H1 (cell line): ENCODE data around the gene ACAP3. TPM values are rescaled to one million over a fixed set of nuclear protein-coding genes. Genes with fewer than 3 reads are reported as not detected.

Source experiments
- ATF3 ChIP-seq: IDR thresholded peaks from 2 replicates; pipeline ENCODE4 v1.6.1; 2011; ENCODE audit warnings: low read depth, mild to moderate bottlenecking, low read length; ENCODE audit not compliant: insufficient read depth
- CBX8 ChIP-seq: fragments of 300-800, 300-1000 bp; sonication (generic); IDR thresholded peaks from 2 replicates; pipeline ENCODE4 v1.7.1; 2016; ENCODE audit warnings: low read depth, low read length, borderline replicate concordance
- CREB1 ChIP-seq: IDR thresholded peaks from 2 replicates; pipeline ENCODE4 v1.6.1; 2012; ENCODE audit warnings: inconsistent platforms
- CTBP2 ChIP-seq: IDR thresholded peaks from 2 replicates; pipeline ENCODE4 v1.7.0; 2011; ENCODE audit warnings: borderline replicate concordance, mild to moderate bottlenecking, moderate library complexity, mixed read lengths, low read length; ENCODE audit not compliant: insufficient read depth, insufficient read length
- E2F6 ChIP-seq: IDR thresholded peaks from 2 replicates; pipeline ENCODE4 v1.6.1; 2012; ENCODE audit warnings: inconsistent platforms
- EP300 ChIP-seq, 2 experiments: IDR thresholded peaks; 1 replicate in 1 of 2; 2 replicates in 1 of 2; pipeline ENCODE4 v1.6.1; 2011 to 2012; ENCODE audit warnings: low read depth in 2 of 2, low read length in 2 of 2, mild to moderate bottlenecking in 2 of 2, borderline replicate concordance in 1 of 2, inconsistent platforms in 1 of 2, moderate library complexity in 1 of 2
- GABPA ChIP-seq: IDR thresholded peaks from 2 replicates; pipeline ENCODE4 v1.6.1; 2011; ENCODE audit warnings: mild to moderate bottlenecking, low read length, moderate library complexity, borderline replicate concordance; ENCODE audit not compliant: insufficient read depth
- GTF2F1 ChIP-seq: IDR thresholded peaks from 2 replicates; pipeline ENCODE4 v1.6.1; 2012; ENCODE audit warnings: low read depth, low read length, improper control_type of control experiment, borderline replicate concordance
- KDM1A ChIP-seq: fragments of 200-600, 300-600 bp; sonication (generic); IDR thresholded peaks from 2 replicates; pipeline ENCODE4 v1.7.1; 2016; ENCODE audit warnings: mild to moderate bottlenecking, low read length, borderline replicate concordance
- MAX ChIP-seq: IDR thresholded peaks from 2 replicates; pipeline ENCODE4 v1.6.1; 2012; ENCODE audit warnings: inconsistent platforms
- SP4 ChIP-seq: IDR thresholded peaks from 2 replicates; pipeline ENCODE4 v1.6.1; 2012; ENCODE audit warnings: low read length, inconsistent platforms
- TAF1 ChIP-seq: IDR thresholded peaks from 2 replicates; pipeline ENCODE4 v1.6.1; 2011; ENCODE audit warnings: mild to moderate bottlenecking, low read depth, low read length
- TAF7 ChIP-seq: optimal IDR thresholded peaks from 2 replicates; pipeline ENCODE3; 2011; ENCODE audit warnings: low read depth, mild to moderate bottlenecking, inconsistent platforms, low read length, moderate library complexity, borderline replicate concordance
- TBP ChIP-seq: IDR thresholded peaks from 2 replicates; pipeline ENCODE4 v1.6.1; 2011; ENCODE audit warnings: low read depth, low read length, improper control_type of control experiment
- YY1 ChIP-seq: IDR thresholded peaks from 2 replicates; pipeline ENCODE4 v1.6.1; 2011; ENCODE audit warnings: low read depth, mild to moderate bottlenecking, low read length
- polyA plus RNA-seq, 7 experiments: library from polyadenylated mRNA; depleted of rRNA in 3 of 7; stranded (reverse) in 5 of 7; unstranded in 2 of 7; fragments of >200 nt in 5 of 7; fragments of 200-250 nt in 2 of 7; gene quantifications; 1 replicate in 5 of 7; 2 replicates in 1 of 7; 4 replicates in 1 of 7; pipeline versions ENCODE4 v1.2.1 to v1.2.3, GENCODE V29; 2011 to 2013; ENCODE audit warnings: missing spikeins in 2 of 7, mixed read lengths in 2 of 7
- total RNA-seq: library from RNA; stranded (reverse); fragmentation: NEBNext Ultra II Directional; extraction: Animal tissue kit (Norgen Biotek cat#: 25700); gene quantifications from 2 replicates; pipeline ENCODE4 v1.2.1, GENCODE V29; 2021

ACAP3 gene
- total and polyA plus RNA-seq, 2 of the 8 experiments (the other 6 are each of a cell fraction or from before 2014, with no cell fraction given), result 14.8 to 28.3 TPM

GRCh38 chr1:1293263-1294249, 14.2 kb downstream of the ACAP3 start (continued):
- TF ChIP-seq CTBP2, result no peak
- peak; percentile 76 for TF ChIP-seq GABPA
- TF ChIP-seq YY1, result no peak
- no peak for TF ChIP-seq ATF3
- TF ChIP-seq CBX8, result no peak
- no peak for TF ChIP-seq SP4
- peak; percentile 46; the same call in 1 of the 2 replicates for TF ChIP-seq E2F6
- no peak for TF ChIP-seq EP300 (IDR thresholded peaks at IDR 0.05; ENCODE audit: borderline replicate concordance in 1 of 2, low read depth in 2 of 2, low read length in 2 of 2)
- TF ChIP-seq MAX, result peak; percentile 70; the same call in 1 of the 2 replicates
- TF ChIP-seq CREB1, result no peak
- TF ChIP-seq TAF1, result 0 out of 2 replicates have a peak, but pooled peaks have one; percentile 15
- TF ChIP-seq TBP, result no peak
- TF ChIP-seq GTF2F1, result no peak
- TF ChIP-seq KDM1A, result no peak
- TF ChIP-seq TAF7, result no peak
